Stimulated activated CD4-positive, alpha-beta T cell treated with anti-CD3 and anti-CD28 coated beads, Interleukin-1b, Interleukin-23, amount 100 ng/mL, for 24 hours (primary cell): ENCODE measurements around the gene RFC2.

Experiments
- DNase-seq, 4 experiments: peaks; one replicate each; pipeline ENCODE4 v3.0.0-alpha.2; 2020; ENCODE audit warnings: low read depth in 4 of 4, low spot score in 1 of 4

The RFC2 gene

GRCh38 chr7:74193913-74194312 lies 60.3 kb downstream of the RFC2 start:
- no peak for DNase-seq

- no peak for DNase-seq
These were observed 61.1 kb downstream of the RFC2 start for GRCh38 chr7:74193054-74193453.

- DNase-seq = no peak
These were observed 63.0 kb downstream of the RFC2 start for GRCh38 chr7:74191231-74191630.

GRCh38 chr7:74190259-74190658 lies 63.9 kb downstream of the RFC2 start:
- no peak for DNase-seq

- no peak for DNase-seq
These were observed 66.1 kb downstream of the RFC2 start for GRCh38 chr7:74187915-74188675.

- no peak for DNase-seq
These were observed 68.6 kb downstream of the RFC2 start for GRCh38 chr7:74185636-74186035.

- no peak for DNase-seq
These were observed 69.2 kb downstream of the RFC2 start for GRCh38 chr7:74185016-74185415.

GRCh38 chr7:74183653-74184450 lies 70.3 kb downstream of the RFC2 start:
- no peak for DNase-seq

GRCh38 chr7:74183142-74183541 lies 71.1 kb downstream of the RFC2 start:
- DNase-seq = no peak

GRCh38 chr7:74182453-74183090 lies 71.6 kb downstream of the RFC2 start:
- no peak for DNase-seq

- DNase-seq = no peak
These were observed 72.4 kb downstream of the RFC2 start for GRCh38 chr7:74181821-74182220.
